NOMO-1 treated with DMSO at 0.1 percent for 48 hours (cell line): ENCODE measurements around the gene ENAH.
A peak's percentile ranks its signal among the peaks of the same experiment; 100 is the strongest.
"Not testable (repeated sequence)": the region's sequence is repeated elsewhere in the genome, so short reads cannot be mapped to it uniquely, and the experiment has no call there.

Experiments
- DNase-seq: peaks from one replicate; lab custom pipeline; 2025; ENCODE audit not compliant: unreplicated experiment; lab: John Stamatoyannopoulos, UW

ENAH gene

DNA sequence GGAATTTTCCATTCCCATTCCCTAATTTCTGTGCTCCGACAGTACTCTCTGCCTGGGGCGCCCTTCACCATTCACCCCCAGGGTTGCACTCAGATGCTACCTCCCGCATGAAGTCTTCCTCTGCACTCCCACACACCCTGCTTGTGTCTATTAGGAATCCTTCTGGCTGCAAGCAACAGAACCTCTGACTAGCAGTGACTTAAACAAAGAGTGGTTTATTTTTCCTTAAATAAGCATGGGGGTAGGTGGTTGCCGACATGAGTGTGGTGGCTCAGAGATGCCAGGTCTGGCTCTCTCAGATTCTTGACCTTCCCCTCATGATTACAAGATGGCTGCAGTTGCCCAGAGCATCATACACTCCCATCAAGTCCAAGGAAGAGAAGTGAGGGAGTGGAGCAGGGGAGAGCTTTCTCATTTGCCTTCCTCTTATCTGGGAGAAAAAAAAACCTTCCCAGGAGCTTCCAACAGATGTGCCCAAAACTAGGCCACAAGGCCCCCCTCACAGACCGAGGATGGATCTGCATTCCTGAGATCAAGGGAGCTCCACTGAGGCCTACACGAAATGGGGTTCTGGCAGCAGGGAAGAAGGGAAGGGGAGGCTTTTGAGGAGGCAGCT, 175.5 kb downstream of the ENAH start:
- DNase-seq = no peak

- DNase-seq = no peak
These were observed 176.4 kb downstream of the ENAH start for GRCh38 chr1:225476538-225476988.

- DNase-seq = no peak
These were observed 176.8 kb downstream of the ENAH start for GRCh38 chr1:225476100-225476511.

- DNase-seq = peak; percentile 35
These were observed 177.7 kb downstream of the ENAH start for GRCh38 chr1:225474986-225475820.

DNA sequence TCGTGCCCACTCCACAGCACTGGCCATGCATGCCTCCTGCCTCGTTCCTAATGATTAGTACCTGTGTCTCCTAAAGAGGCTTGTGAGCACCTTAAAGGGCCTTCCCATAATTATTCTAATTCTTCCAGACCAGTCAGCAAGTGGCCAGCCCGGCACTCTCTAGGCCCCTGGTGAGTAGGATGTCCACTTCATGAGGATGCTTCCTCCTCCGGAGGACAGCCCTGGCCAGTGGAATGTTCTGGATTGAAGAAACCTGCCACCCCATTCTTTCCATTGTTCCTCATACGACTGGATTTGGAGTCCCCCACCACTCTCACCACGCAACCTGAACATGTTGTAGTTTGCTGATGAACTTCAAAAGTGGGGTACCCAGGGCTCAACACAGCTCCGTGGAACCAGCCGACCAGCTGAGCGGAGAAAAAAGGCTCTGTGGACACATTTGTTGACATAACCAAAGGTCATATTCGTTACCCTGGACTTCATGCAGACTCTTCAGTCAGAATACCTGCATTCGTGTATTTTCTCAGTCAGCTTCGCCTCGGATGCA, 178.4 kb downstream of the ENAH start:
- DNase-seq = no peak

DNA sequence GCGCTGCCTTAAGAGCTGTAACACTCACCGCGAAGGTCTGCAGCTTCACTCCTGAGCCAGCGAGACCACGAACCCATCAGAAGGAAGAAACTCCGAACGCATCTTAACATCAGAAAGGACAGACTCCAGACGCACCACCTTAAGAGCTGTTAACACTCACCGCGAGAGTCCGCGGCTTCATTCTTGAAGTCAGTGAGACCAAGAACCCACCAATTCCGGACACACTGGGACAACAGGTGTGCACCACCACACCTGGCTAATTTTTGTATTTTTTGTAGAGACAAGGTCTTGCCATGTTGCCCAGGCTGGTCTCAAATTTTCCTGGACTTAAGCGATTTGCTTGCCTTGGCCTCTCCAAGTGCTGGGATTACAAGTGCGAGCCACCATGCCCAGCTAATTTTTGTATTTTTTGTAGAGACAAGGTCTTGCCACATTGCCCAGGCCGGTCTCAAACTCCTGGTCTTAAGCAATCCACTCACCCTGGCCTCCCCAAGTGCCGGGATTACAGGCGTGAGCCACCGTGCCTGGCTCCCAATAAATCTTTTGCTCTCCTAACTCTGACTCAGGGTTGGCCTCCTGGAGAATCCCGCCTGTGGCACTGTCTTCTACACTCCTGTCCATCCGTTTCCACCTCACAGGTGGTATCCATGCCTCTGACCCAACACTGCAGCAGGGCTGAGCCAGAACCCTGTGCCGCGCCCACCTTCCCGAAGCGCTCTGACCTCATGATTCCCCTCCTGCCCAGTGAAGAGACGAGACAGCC, 179.1 kb downstream of the ENAH start:
- not testable (repeated sequence) for DNase-seq

- DNase-seq = not testable (repeated sequence)
These were observed 179.7 kb downstream of the ENAH start for GRCh38 chr1:225473266-225473665.

DNA sequence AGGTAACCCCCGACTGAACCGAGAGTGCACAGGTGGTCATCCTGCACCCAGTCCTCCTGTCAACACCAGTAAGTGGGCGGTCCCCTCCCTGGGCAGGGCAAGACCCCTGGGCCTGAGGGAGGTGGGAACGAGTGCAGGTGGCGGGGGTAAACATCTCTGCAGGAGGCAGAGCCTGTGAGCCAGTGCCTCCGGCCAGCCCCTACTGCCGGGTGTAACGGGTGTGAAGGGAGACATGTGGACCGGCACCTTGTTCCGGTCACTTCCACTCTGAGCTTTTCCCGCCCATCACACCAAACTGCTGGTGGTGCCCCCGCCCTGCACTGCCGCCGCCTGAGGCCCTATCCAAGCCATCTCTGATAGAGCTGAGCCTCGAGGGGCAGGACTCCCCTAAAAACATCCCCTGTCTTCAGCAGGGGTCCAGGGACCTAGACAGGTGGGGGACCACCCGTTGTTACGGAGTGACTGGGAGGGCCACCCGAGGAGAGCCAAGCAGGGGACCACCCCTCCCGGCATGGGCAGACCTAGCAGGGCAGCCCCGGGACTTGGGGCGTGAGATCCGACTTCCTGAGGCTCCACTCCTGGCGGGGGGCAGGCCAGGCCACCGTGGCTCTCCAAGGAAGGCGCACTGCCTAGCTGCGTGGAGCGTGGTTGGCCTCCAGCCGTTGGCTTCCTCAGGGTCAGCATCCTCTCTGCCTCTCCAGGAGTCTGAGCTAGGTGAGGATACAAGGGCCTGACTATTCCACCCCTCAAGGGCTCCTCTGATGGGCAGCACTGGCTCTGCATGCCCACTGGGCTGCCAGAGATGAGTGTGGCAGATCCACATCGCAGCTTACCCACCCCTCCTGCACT, 181.2 kb downstream of the ENAH start:
- DNase-seq = no peak

DNA sequence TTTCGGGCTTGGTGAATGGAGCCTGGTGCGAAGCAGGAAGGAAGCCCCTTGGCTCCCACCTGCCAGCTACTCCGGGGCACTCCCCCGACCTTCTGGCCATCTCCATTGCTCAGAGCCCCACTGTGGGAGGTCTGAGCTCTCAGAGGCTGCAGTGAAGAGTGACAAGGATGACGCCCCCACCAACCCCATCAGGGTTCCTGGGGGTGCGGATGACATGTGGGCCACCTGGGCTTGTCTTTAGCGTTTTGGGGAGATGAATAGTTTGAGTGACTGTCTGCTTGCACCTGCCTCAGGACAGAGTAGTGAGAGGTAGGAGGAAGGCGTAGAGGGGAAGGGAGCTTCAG, 181.8 kb downstream of the ENAH start:
- no peak for DNase-seq

- DNase-seq = no peak
These were observed 182.5 kb downstream of the ENAH start for GRCh38 chr1:225470211-225471108.

- DNase-seq = no peak
These were observed 183.9 kb downstream of the ENAH start for GRCh38 chr1:225469051-225469450.

DNA sequence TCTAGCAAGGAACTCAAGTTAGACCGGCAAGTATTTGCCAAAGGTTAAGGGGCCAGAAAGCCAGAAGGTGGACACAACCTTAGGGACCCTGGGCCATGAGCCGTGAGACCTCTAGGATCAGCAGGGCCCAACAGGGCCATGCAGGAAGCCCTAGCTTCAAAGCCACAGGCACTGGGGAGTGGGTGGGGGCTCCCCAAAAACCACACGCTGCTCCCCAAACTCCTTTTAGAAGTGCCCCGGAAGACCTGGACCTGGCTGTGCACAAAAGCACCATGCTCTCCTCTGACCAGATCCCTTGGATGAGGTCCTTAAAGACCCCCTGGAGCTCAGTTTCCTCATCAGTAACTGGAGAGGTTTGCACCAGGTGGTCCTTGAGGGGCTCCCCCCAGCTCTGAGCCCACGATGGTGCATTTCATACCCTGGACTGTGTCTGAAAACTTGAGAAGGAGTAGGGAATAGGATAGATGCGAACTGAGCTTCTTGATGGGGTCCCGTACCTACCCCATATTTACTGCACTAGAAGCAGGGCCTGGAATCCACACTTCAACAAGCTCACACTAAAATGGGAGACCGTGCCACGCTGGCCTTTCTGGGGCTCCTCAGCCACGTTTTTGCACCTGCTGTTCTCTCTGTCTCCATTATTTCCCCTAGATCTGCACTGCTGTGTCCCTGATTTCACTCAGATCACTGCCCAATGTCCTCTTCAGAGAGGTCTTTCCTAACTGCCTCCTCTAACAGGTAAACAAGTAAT, 184.5 kb downstream of the ENAH start:
- DNase-seq = no peak

DNA sequence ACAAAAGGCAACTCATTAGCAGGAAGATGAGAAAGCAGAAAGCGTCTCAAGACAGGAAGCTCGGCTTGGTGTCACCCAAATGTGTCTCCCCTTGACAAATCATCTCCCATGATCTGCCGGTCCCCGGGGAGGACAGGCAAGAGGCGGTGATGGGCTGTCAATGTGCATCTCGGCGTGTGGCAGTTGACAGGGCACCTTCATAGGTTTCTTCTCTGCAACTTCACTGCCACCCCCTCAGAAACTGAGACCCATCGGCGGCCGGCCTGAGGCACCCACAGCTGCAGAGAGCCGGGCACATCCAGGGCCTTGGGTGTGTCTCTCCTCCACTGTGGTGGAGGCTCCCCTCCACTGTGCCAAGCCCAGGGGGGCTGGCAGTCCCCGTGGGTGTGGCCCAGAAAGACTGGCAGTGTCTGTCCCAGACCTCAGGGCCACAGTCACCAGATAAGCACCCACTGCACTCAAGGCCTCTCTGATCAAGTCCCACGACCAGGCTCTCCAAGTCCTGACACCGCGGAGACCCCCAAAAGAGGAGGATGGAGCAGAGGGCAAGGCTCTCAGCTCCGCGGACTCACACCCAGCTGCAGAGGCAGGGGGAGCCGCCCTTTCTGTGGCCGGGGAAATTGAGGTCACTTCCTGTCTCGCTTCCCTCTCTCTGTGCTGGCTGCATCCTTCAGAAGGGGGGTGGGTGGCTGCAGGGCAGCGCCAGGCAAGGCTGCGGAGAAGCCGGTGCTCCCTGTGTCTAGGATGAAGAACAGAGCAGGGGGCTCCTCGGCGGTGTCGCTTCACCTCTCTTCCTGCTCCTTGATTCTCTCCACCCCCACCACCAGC, 185.5 kb downstream of the ENAH start:
- peak; percentile 90 for DNase-seq

DNA sequence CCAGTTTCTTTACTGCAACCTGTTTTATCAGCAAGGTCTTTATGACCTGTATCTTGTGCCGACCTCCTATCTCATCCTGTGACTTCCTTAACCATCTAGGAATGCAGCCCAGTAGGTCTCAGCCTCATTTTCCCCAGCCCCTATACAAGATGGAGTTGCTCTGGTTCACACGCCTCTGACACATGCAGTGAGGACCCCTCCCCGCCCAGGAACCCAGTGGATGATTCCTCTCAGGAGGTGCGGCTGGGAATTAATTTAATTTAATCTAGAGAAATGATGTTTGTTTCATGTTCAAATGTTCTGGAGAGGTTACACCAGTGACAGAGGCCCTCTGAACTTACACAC, 186.1 kb downstream of the ENAH start:
- no peak for DNase-seq

GRCh38 chr1:225465793-225466517, 187.0 kb downstream of the ENAH start:
- DNase-seq = no peak

DNA sequence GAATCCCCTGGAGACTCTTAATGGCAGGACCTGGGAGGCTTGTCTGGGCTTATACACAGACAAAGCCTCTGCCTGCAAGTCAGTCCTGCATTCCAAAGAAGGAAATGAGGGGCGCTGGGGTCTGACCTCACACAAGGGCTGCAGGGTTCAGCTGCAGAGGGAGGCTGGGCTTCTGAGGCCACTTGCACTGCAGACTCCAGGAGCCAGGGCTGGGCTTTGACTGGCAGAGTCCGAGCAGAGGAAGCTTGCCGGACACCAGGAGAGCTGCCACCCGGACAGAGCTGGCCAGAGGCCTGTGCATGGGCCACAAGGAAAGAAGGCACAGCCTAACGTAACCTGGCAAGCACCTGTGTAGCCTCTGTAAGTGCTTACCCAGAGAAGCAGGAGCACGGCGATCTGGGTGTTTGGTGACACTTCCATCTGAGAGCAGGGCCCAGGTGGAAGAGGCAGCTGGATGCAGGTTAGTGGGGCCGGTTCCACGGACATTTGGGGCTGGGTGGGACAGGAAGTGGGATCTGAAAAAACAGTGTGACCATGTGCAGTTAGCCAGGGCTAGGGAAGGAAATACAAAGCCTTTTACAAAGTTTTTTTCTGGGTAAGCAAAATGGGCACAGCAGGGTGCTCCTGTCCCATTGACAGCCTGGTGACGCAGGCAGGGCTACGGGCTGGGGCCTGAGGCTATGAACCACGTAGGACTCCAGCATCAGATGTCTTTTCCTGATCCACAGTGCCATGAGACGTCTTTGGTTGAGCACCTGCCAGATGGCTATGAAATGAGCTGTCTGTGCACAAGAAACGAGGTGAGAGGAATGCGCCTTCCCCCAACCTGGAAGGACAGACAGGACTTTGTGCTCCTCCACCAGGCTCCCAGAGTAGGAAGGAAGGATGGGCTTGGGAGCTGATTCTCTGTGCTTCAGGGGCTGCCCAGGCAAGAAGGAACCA, 187.8 kb downstream of the ENAH start:
- DNase-seq = no peak
